22Rv1 (cell line): ENCODE data around the gene PSEN2.

ENCODE experiments used
- CTCF ChIP-seq: fragments of 450-650 bp; IDR thresholded peaks from 2 replicates; pipeline ENCODE4 v1.5.1; 2017; ENCODE audit warnings: mild to moderate bottlenecking
- ZFX ChIP-seq: fragments of 450-650 bp; IDR thresholded peaks from 2 replicates; pipeline ENCODE4 v1.6.1; 2017; ENCODE audit warnings: antibody characterized with exemption, borderline replicate concordance

GRCh38 chr1:226919995-226920394, 49.6 kb downstream of the PSEN2 start:
- TF ChIP-seq CTCF (no peak), ZFX (no peak)
